ENCODE measurements around the gene ATR. TPM values are rescaled to one million over a fixed set of nuclear protein-coding genes. Genes with fewer than 3 reads are reported as not detected.

Gene ATR
- total and polyA plus RNA-seq, 2 donors (not counting 1 experiment from before 2014, with no cell fraction given) = 12.5 to 17.0 TPM

GRCh38 chr3:142536519-142536918 is 42.0 kb downstream of the ATR start:
- no peaks in the 10 kb centered on the region for H3K79me2 ChIP-seq (ENCODE audit: control insufficient read depth, insufficient read depth, low read length)
- no peaks in the 10 kb centered on the region for H3K27me3 ChIP-seq (ENCODE audit: control insufficient read depth, insufficient read depth, low read length)
- H4K20me1 ChIP-seq (ENCODE audit: control insufficient read depth, extremely low read depth, insufficient read depth, low read length) = no peaks in the 10 kb centered on the region
- H2AFZ ChIP-seq (ENCODE audit: low read length) = no peak overlapping the region
- no peak overlapping the region for H3K4me2 ChIP-seq (ENCODE audit: extremely low read depth, insufficient read depth, low read length)
- no peak overlapping the region for H3K4me3 ChIP-seq (replicated peaks in 1 of 4; ENCODE audit: control extremely low read depth in 1 of 4, insufficient read depth in 1 of 4, low read depth in 3 of 4, low read length in 4 of 4)
- H3K27ac ChIP-seq (ENCODE audit: insufficient read depth, low read length) = no peak overlapping the region
- TF ChIP-seq EZH2 (IDR thresholded peaks at IDR 0.05; ENCODE audit: low read length, missing control alignments) (no peak), CTCF (conservative IDR thresholded peaks at IDR 0.05 in 1 of 2, IDR thresholded peaks at IDR 0.05 in 1 of 2; ENCODE audit: low read depth in 1 of 2, low read length in 2 of 2) (no peak)
- H3K4me1 ChIP-seq (ENCODE audit: control insufficient read depth, extremely low read depth, insufficient read depth, low read length) = no peaks in the 10 kb centered on the region
- H3K9ac ChIP-seq (ENCODE audit: insufficient read depth, low read length) = no peak overlapping the region
- peaks cover 4% of the 10 kb centered on the region for H3K36me3 ChIP-seq (ENCODE audit: control insufficient read depth, insufficient read depth, low read length)
- DNase-seq (ENCODE audit: low read depth in 2 of 2) = no peak
- H3K9me3 ChIP-seq (ENCODE audit: control insufficient read depth, insufficient read depth, low read depth, low read length) = no peaks in the 10 kb centered on the region

- H3K36me3 ChIP-seq (ENCODE audit: control insufficient read depth, insufficient read depth, low read length) = peaks cover 4% of the 10 kb centered on the region
- no peak for TF ChIP-seq CTCF (conservative IDR thresholded peaks at IDR 0.05 in 1 of 2, IDR thresholded peaks at IDR 0.05 in 1 of 2; ENCODE audit: low read depth in 1 of 2, low read length in 2 of 2)
- no peak for TF ChIP-seq EZH2 (IDR thresholded peaks at IDR 0.05; ENCODE audit: low read length, missing control alignments)
These were observed 44.0 kb downstream of the ATR start for GRCh38 chr3:142534543-142534942.

GRCh38 chr3:142530296-142530695 is 48.2 kb downstream of the ATR start:
- Histone ChIP-seq H2AFZ (ENCODE audit: low read length) (no peak overlapping the region), H3K27me3 (ENCODE audit: control insufficient read depth, insufficient read depth, low read length) (no peaks in the 10 kb centered on the region), H3K4me2 (ENCODE audit: extremely low read depth, insufficient read depth, low read length) (no peak overlapping the region), H3K4me1 (ENCODE audit: control insufficient read depth, extremely low read depth, insufficient read depth, low read length) (no peaks in the 10 kb centered on the region), H3K79me2 (ENCODE audit: control insufficient read depth, insufficient read depth, low read length) (no peaks in the 10 kb centered on the region), H3K9ac (ENCODE audit: insufficient read depth, low read length) (no peak overlapping the region), H3K36me3 (ENCODE audit: control insufficient read depth, insufficient read depth, low read length) (no peaks in the 10 kb centered on the region), H3K27ac (ENCODE audit: insufficient read depth, low read length) (no peak overlapping the region), H3K4me3 (replicated peaks in 1 of 4; ENCODE audit: control extremely low read depth in 1 of 4, insufficient read depth in 1 of 4, low read depth in 3 of 4, low read length in 4 of 4) (no peak overlapping the region), H3K9me3 (ENCODE audit: control insufficient read depth, insufficient read depth, low read depth, low read length) (no peaks in the 10 kb centered on the region), H4K20me1 (ENCODE audit: control insufficient read depth, extremely low read depth, insufficient read depth, low read length) (no peaks in the 10 kb centered on the region)
- DNase-seq (ENCODE audit: low read depth in 2 of 2) = no peak
- TF ChIP-seq CTCF (conservative IDR thresholded peaks at IDR 0.05 in 1 of 2, IDR thresholded peaks at IDR 0.05 in 1 of 2; ENCODE audit: low read depth in 1 of 2, low read length in 2 of 2) = no peak
- TF ChIP-seq EZH2 (IDR thresholded peaks at IDR 0.05; ENCODE audit: low read length, missing control alignments) = no peak

More at GRCh38 chr3:142534543-142534942, 44.0 kb downstream of the ATR start:
- H3K79me2 ChIP-seq (ENCODE audit: control insufficient read depth, insufficient read depth, low read length) = no peaks in the 10 kb centered on the region
- H3K27me3 ChIP-seq (ENCODE audit: control insufficient read depth, insufficient read depth, low read length) = no peaks in the 10 kb centered on the region
- no peak overlapping the region for H3K9ac ChIP-seq (ENCODE audit: insufficient read depth, low read length)
- H3K4me2 ChIP-seq (ENCODE audit: extremely low read depth, insufficient read depth, low read length) = no peak overlapping the region
- H3K9me3 ChIP-seq (ENCODE audit: control insufficient read depth, insufficient read depth, low read depth, low read length) = no peaks in the 10 kb centered on the region
- H3K4me1 ChIP-seq (ENCODE audit: control insufficient read depth, extremely low read depth, insufficient read depth, low read length) = no peaks in the 10 kb centered on the region
- H4K20me1 ChIP-seq (ENCODE audit: control insufficient read depth, extremely low read depth, insufficient read depth, low read length) = no peaks in the 10 kb centered on the region
- no peak for DNase-seq (ENCODE audit: low read depth in 2 of 2)
- H3K4me3 ChIP-seq (replicated peaks in 1 of 4; ENCODE audit: control extremely low read depth in 1 of 4, insufficient read depth in 1 of 4, low read depth in 3 of 4, low read length in 4 of 4) = no peak overlapping the region
- no peak overlapping the region for H3K27ac ChIP-seq (ENCODE audit: insufficient read depth, low read length)
- no peak overlapping the region for H2AFZ ChIP-seq (ENCODE audit: low read length)
